HCT116 (cell line): ENCODE measurements around the gene RPL13. TPM values are rescaled to one million over a fixed set of nuclear protein-coding genes. Genes with fewer than 3 reads are reported as not detected.

Source experiments
- ATAC-seq: fragments of 200-7000 bp; cut with Tn5 transposase; 2 replicates; pipeline ENCODE4 v1.9.1; 2020; ENCODE audit warnings: mild to moderate bottlenecking, moderate library complexity
- BruUV-seq: library from RNA; stranded (reverse); fragments of 400-500 nt; replicated peaks from 2 replicates; lab custom pipeline; 2021; lab: Mats Ljungman, UMichigan
- CTCF ChIA-PET: fragments of 300-600 bp; sonication (Branson Sonifier 250); formaldehyde crosslinking; loops from one replicate; lab custom pipeline; 2021; ENCODE audit warnings: antibody characterized with exemption; lab: Charles Lee
- POLR2A ChIA-PET: fragments of 300-600, 350-600 bp; sonication (Branson Sonifier 250); formaldehyde crosslinking; loops from one replicate; lab custom pipeline; 2021; ENCODE audit warnings: antibody characterized with exemption; lab: Charles Lee
- RAD21 ChIA-PET, 2 experiments: fragments of 300-600 bp; sonication (Branson Sonifier 250); formaldehyde crosslinking; loops; one replicate each; lab custom pipeline; 2023; ENCODE audit warnings: low total read pairs in 2 of 2; ENCODE audit not compliant: uncharacterized antibody in 2 of 2, unreplicated experiment in 2 of 2, low non-redundant PET in 1 of 2; lab: Charles Lee
- DNase-seq: peaks from one replicate; pipeline ENCODE4 v3.0.0-alpha.2; 2010; ENCODE audit warnings: low read depth, low spot score
- H2AFZ ChIP-seq: fragments of 200-600 bp; shearing (Covaris generic), sonication (generic); 2 replicates; pipeline ENCODE4 v1.6.1; 2017; ENCODE audit warnings: low read depth, mixed run types, mixed read lengths, antibody characterized with exemption, low read length; ENCODE audit not compliant: poor library complexity, severe bottlenecking
- H3K27ac ChIP-seq: 2 replicates; pipeline ENCODE4 v1.5.1; 2012; ENCODE audit warnings: low read depth, low read length
- H3K27me3 ChIP-seq: fragments of 200-600 bp; sonication (generic); 2 replicates; pipeline ENCODE4 v1.6.1; 2016; ENCODE audit warnings: mixed run types, low read length, mixed read lengths; ENCODE audit not compliant: insufficient read depth
- H3K36me3 ChIP-seq, 2 experiments: fragments of 200-500 bp in 1 of 2; fragments of 200-600 bp in 1 of 2; sonication (Bioruptor generic) in 1 of 2; sonication (generic) in 1 of 2; 2 replicates each; pipeline versions ENCODE4 v1.5.1 to v1.6.1; 2014 to 2016; ENCODE audit warnings: low read length in 2 of 2, inconsistent platforms in 1 of 2, mixed read lengths in 1 of 2, mixed run types in 1 of 2; ENCODE audit not compliant: insufficient read depth in 2 of 2, control insufficient read depth in 1 of 2
- H3K4me1 ChIP-seq, 2 experiments: fragments of 200-600 bp in 1 of 2; sonication (generic) in 1 of 2; 2 replicates each; pipeline versions ENCODE4 v1.5.1 to v1.6.1; 2012 to 2017; ENCODE audit warnings: low read length in 2 of 2, inconsistent platforms in 1 of 2, mild to moderate bottlenecking in 1 of 2, mixed read lengths in 1 of 2, mixed run types in 1 of 2, moderate library complexity in 1 of 2; ENCODE audit not compliant: insufficient read depth in 2 of 2, control insufficient read depth in 1 of 2
- H3K4me2 ChIP-seq: fragments of 200-600 bp; sonication (generic); 2 replicates; pipeline ENCODE4 v1.6.1; 2017; ENCODE audit warnings: mixed run types, low read length, mixed read lengths
- H3K4me3 ChIP-seq, 2 experiments: fragments of 200-600 bp in 1 of 2; sonication (generic) in 1 of 2; replicated peaks in 1 of 2; 2 replicates each; pipeline ENCODE4 v1.5.1; 2011 to 2016; ENCODE audit warnings: low read length in 2 of 2, control low read depth in 1 of 2, low read depth in 1 of 2, mild to moderate bottlenecking in 1 of 2, mixed read lengths in 1 of 2, mixed run types in 1 of 2
- H3K79me2 ChIP-seq: fragments of 200-600 bp; sonication (generic); 2 replicates; pipeline ENCODE4 v1.6.1; 2017; ENCODE audit warnings: mild to moderate bottlenecking, mixed run types, low read length, moderate library complexity, mixed read lengths; ENCODE audit not compliant: insufficient read depth
- H3K9ac ChIP-seq: fragments of 200-600 bp; sonication (generic); 2 replicates; pipeline ENCODE4 v1.6.1; 2016; ENCODE audit warnings: low read length, mixed read lengths
- H3K9me2 ChIP-seq: fragments of 200-600 bp; sonication (generic), shearing (Covaris generic); 2 replicates; pipeline ENCODE4 v1.6.1; 2017; ENCODE audit warnings: mixed run types, mild to moderate bottlenecking, moderate library complexity; ENCODE audit not compliant: insufficient read depth
- H3K9me3 ChIP-seq, 2 experiments: fragments of 200-500 bp in 1 of 2; fragments of 200-600 bp in 1 of 2; sonication (Bioruptor generic) in 1 of 2; sonication (generic) in 1 of 2; 2 replicates each; pipeline ENCODE4 v1.6.1; 2014 to 2017; ENCODE audit warnings: low read length in 2 of 2, mixed read lengths in 2 of 2, inconsistent platforms in 1 of 2, low read depth in 1 of 2, mild to moderate bottlenecking in 1 of 2, mixed run types in 1 of 2, moderate library complexity in 1 of 2; ENCODE audit not compliant: control insufficient read depth in 1 of 2, insufficient read depth in 1 of 2
- H4K20me1 ChIP-seq: fragments of 200-600 bp; sonication (generic), shearing (Covaris generic); 2 replicates; pipeline ENCODE4 v1.6.1; 2017; ENCODE audit warnings: mixed run types, mild to moderate bottlenecking, moderate library complexity; ENCODE audit not compliant: insufficient read depth
- CEBPB ChIP-seq: IDR thresholded peaks from 2 replicates; pipeline ENCODE4 v1.6.1; 2012; ENCODE audit warnings: low read depth
- EZH2 ChIP-seq: fragments of 200-600 bp; sonication (generic); IDR thresholded peaks from 2 replicates; pipeline ENCODE4 v1.6.1; 2017; ENCODE audit warnings: antibody characterized with exemption, mixed run types
- JUND ChIP-seq: IDR thresholded peaks from 2 replicates; pipeline ENCODE4 v1.6.1; 2012
- REST ChIP-seq: IDR thresholded peaks from 2 replicates; pipeline ENCODE4 v1.6.1; 2012; ENCODE audit warnings: low read depth
- SRF ChIP-seq: IDR thresholded peaks from 2 replicates; pipeline ENCODE4 v1.6.1; 2012; ENCODE audit warnings: low read depth
- ZFX ChIP-seq: fragments of 450-650 bp; IDR thresholded peaks from 2 replicates; pipeline ENCODE4 v1.6.1; 2017
- intact Hi-C: fragments of 100-400 bp; cut with micrococcal nuclease; formaldehyde crosslinking; loops from 2 replicates; pipeline ENCODE4 v1.10.0; 2022
- total RNA-seq: library from RNA; stranded (reverse); gene quantifications from one replicate; pipeline ENCODE4 v1.2.1, GENCODE V29; 2021; ENCODE audit not compliant: unreplicated experiment
- TF ChIP-seq, protein P1 (sequence below), 3 experiments: fragments of 200-600 bp in 1 of 3; sonication (generic) in 1 of 3; IDR thresholded peaks in 2 of 3; conservative IDR thresholded peaks in 1 of 3; 2 replicates each; pipeline ENCODE4 v1.5.1; 2012 to 2017; ENCODE audit warnings: low read depth in 2 of 3, low read length in 2 of 3, antibody characterized with exemption in 1 of 3, borderline replicate concordance in 1 of 3, control low read depth in 1 of 3, mild to moderate bottlenecking in 1 of 3, mixed read lengths in 1 of 3, mixed run types in 1 of 3, moderate library complexity in 1 of 3; ENCODE audit not compliant: insufficient read depth in 1 of 3
- TF ChIP-seq, protein P2 (sequence below): IDR thresholded peaks from 2 replicates; pipeline ENCODE4 v1.6.1; 2012

Gene RPL13
- total RNA-seq, 1 experiment from 2014 or later, result 4,404 TPM

DNA sequence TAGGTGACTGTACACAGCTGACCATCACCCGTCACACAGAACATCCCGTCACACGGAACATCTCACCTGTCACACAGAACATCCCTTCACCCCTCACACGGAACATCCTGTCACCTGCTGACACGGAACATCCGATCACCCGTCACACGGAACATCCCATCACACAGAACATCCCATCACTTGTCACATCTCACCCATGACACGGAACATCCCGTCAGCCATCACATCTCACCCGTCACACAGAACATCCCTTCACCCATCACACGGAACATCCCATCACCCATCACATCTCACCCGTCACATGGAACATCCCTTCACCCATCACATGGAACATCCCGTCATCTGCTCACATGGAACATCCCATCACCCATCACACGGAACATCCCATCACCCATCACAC lies 18.9 kb downstream of the RPL13 start:
- H3K4me1 ChIP-seq, result peaks cover 16 to 47% of the 10 kb centered on the region in 2 experiments
- no peak for DNase-seq
- no peak overlapping the region for H2AFZ ChIP-seq
- no peak overlapping the region for H3K4me3 ChIP-seq
- CTCF ChIA-PET, result interaction anchor here (1.3 kb wide), 1 partner anchor 14 kb away, joined by 4 read pairs; no protein-coding TSS in a partner anchor
- no peak overlapping the region for H3K9ac ChIP-seq
- H3K79me2 ChIP-seq, result peaks cover 59% of the 10 kb centered on the region
- TSS peak; percentile 20 for BruUV-seq
- H3K9me3 ChIP-seq, result peaks cover 0 to 4% of the 10 kb centered on the region in 2 experiments; a peak in 1 of 4 replicates
- POLR2A ChIA-PET, result no interaction called here
- ATAC-seq, result no peak
- H3K27me3 ChIP-seq, result no peaks in the 10 kb centered on the region
- RAD21 ChIA-PET, result no interaction called here
- H3K27ac ChIP-seq, result no peak overlapping the region
- peaks cover 22 to 65% of the 10 kb centered on the region in 2 experiments; a peak in 3 of 4 replicates for H3K36me3 ChIP-seq
- H4K20me1 ChIP-seq, result no peaks in the 10 kb centered on the region; the same call in 1 of the 2 replicates
- TF ChIP-seq, protein P1, sequence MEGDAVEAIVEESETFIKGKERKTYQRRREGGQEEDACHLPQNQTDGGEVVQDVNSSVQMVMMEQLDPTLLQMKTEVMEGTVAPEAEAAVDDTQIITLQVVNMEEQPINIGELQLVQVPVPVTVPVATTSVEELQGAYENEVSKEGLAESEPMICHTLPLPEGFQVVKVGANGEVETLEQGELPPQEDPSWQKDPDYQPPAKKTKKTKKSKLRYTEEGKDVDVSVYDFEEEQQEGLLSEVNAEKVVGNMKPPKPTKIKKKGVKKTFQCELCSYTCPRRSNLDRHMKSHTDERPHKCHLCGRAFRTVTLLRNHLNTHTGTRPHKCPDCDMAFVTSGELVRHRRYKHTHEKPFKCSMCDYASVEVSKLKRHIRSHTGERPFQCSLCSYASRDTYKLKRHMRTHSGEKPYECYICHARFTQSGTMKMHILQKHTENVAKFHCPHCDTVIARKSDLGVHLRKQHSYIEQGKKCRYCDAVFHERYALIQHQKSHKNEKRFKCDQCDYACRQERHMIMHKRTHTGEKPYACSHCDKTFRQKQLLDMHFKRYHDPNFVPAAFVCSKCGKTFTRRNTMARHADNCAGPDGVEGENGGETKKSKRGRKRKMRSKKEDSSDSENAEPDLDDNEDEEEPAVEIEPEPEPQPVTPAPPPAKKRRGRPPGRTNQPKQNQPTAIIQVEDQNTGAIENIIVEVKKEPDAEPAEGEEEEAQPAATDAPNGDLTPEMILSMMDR (IDR thresholded peaks at IDR 0.05 in 2 of 3, conservative IDR thresholded peaks at IDR 0.05 in 1 of 3; ENCODE audit: borderline replicate concordance in 1 of 3, insufficient read depth in 1 of 3, low read depth in 2 of 3, low read length in 2 of 3), result no peak
- TF ChIP-seq ZFX (no peak), CEBPB (no peak), REST (no peak), JUND (no peak), EZH2 (no peak), SRF (no peak)
- TF ChIP-seq, protein P2, sequence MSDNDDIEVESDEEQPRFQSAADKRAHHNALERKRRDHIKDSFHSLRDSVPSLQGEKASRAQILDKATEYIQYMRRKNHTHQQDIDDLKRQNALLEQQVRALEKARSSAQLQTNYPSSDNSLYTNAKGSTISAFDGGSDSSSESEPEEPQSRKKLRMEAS, result no peak
- TF ChIP-seq, all 23 proteins: peak for 0
- Histone ChIP-seq H3K9me2 (no peaks in the 10 kb centered on the region), H3K4me2 (no peak overlapping the region)
- intact Hi-C loops, result no loop called here
